ENCODE measurements around the gene TRAPPC8.

Gene TRAPPC8

DNA sequence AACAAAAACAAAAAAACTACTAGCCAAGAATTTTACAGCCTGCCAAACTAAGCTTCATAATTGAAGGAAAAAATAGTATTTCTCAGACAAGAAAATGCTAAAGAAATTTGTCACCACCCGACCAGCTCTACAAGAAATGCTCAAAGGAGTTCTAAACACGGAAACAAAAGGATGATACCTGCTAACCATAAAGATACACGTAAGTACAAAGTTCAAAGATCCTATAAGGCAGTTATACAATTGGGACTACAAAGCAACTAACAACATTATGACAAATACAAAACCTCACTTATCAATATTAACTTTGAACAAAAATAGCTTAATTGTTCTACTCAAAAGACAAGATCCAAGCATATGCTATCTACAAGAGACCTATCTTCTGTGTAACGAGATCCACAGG is 64.6 kb downstream of the TRAPPC8 start:
- no peaks in the 10 kb centered on the region for H4K20me1 ChIP-seq (ENCODE audit: insufficient read depth, low read length, poor library complexity, severe bottlenecking)
- TF ChIP-seq EZH2phosphoT487 (IDR thresholded peaks at IDR 0.05; ENCODE audit: borderline replicate concordance): no peak
- TF ChIP-seq, protein P1, sequence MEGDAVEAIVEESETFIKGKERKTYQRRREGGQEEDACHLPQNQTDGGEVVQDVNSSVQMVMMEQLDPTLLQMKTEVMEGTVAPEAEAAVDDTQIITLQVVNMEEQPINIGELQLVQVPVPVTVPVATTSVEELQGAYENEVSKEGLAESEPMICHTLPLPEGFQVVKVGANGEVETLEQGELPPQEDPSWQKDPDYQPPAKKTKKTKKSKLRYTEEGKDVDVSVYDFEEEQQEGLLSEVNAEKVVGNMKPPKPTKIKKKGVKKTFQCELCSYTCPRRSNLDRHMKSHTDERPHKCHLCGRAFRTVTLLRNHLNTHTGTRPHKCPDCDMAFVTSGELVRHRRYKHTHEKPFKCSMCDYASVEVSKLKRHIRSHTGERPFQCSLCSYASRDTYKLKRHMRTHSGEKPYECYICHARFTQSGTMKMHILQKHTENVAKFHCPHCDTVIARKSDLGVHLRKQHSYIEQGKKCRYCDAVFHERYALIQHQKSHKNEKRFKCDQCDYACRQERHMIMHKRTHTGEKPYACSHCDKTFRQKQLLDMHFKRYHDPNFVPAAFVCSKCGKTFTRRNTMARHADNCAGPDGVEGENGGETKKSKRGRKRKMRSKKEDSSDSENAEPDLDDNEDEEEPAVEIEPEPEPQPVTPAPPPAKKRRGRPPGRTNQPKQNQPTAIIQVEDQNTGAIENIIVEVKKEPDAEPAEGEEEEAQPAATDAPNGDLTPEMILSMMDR (conservative IDR thresholded peaks at IDR 0.05; ENCODE audit: low read length): no peak
- H2AFZ ChIP-seq (ENCODE audit: low read length): no peak overlapping the region
- H3K27me3 ChIP-seq (ENCODE audit: insufficient read depth, low read length, poor library complexity, severe bottlenecking): no peaks in the 10 kb centered on the region
- H3F3A ChIP-seq (ENCODE audit: low read depth): no peaks in the 10 kb centered on the region
- peaks cover 14% of the 10 kb centered on the region; the same call in 1 of the 2 replicates for H3K79me2 ChIP-seq (ENCODE audit: insufficient read depth, low read length)
- H3K4me2 ChIP-seq (ENCODE audit: low read depth, low read length, poor library complexity, severe bottlenecking): no peak overlapping the region
- no peak overlapping the region for H3K4me3 ChIP-seq (ENCODE audit: low read length, poor library complexity, severe bottlenecking)
- no peak overlapping the region for H3K9ac ChIP-seq (ENCODE audit: low read depth, low read length, poor library complexity, severe bottlenecking)
- H3K4me1 ChIP-seq (ENCODE audit: insufficient read depth, low read length, poor library complexity, severe bottlenecking): no peaks in the 10 kb centered on the region
- H3K36me3 ChIP-seq (ENCODE audit: insufficient read depth, low read length): peaks cover 62% of the 10 kb centered on the region; the same call in 1 of the 2 replicates
- H3K9me2 ChIP-seq (replicated peaks; ENCODE audit: low read depth, low read length): no peaks in the 10 kb centered on the region
- no peaks in the 10 kb centered on the region for H3K9me3 ChIP-seq (ENCODE audit: insufficient read depth, low read depth, low read length)

DNA sequence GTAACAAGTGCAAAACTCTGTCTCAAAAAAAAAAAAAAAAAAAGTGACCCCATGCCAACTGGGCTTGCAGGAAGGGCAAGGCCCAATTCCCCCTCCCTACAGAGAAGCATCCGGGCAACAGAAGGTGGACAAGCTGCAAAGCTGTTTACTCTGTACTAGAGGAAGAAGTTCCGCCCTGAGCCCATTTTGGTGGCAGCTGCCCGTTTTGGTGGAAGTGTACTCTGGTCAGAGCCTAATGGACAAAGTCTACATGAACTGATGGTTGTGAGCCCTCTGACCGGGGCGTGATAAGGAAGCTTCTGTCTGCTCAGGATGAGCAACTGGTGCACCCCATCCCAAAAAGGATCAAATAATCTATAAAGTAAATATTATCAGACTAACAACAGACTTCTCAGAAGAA is 65.0 kb downstream of the TRAPPC8 start:
- H4K20me1 ChIP-seq (ENCODE audit: insufficient read depth, low read length, poor library complexity, severe bottlenecking): no peaks in the 10 kb centered on the region
- H3K4me1 ChIP-seq (ENCODE audit: insufficient read depth, low read length, poor library complexity, severe bottlenecking): no peaks in the 10 kb centered on the region
- no peaks in the 10 kb centered on the region for H3K27me3 ChIP-seq (ENCODE audit: insufficient read depth, low read length, poor library complexity, severe bottlenecking)
- H3K9me2 ChIP-seq (replicated peaks; ENCODE audit: low read depth, low read length): no peaks in the 10 kb centered on the region
- no peaks in the 10 kb centered on the region for H3F3A ChIP-seq (ENCODE audit: low read depth)
- peaks cover 14% of the 10 kb centered on the region; the same call in 1 of the 2 replicates for H3K79me2 ChIP-seq (ENCODE audit: insufficient read depth, low read length)
- no peak overlapping the region for H3K4me2 ChIP-seq (ENCODE audit: low read depth, low read length, poor library complexity, severe bottlenecking)
- no peak overlapping the region for H3K9ac ChIP-seq (ENCODE audit: low read depth, low read length, poor library complexity, severe bottlenecking)
- H3K4me3 ChIP-seq (ENCODE audit: low read length, poor library complexity, severe bottlenecking): no peak overlapping the region
- TF ChIP-seq EZH2phosphoT487 (IDR thresholded peaks at IDR 0.05; ENCODE audit: borderline replicate concordance): no peak
- TF ChIP-seq, protein P1 (conservative IDR thresholded peaks at IDR 0.05; ENCODE audit: low read length): no peak
- H3K9me3 ChIP-seq (ENCODE audit: insufficient read depth, low read depth, low read length): no peaks in the 10 kb centered on the region
- H2AFZ ChIP-seq (ENCODE audit: low read length): no peak overlapping the region
- peaks cover 63% of the 10 kb centered on the region; the same call in 1 of the 2 replicates for H3K36me3 ChIP-seq (ENCODE audit: insufficient read depth, low read length)

DNA sequence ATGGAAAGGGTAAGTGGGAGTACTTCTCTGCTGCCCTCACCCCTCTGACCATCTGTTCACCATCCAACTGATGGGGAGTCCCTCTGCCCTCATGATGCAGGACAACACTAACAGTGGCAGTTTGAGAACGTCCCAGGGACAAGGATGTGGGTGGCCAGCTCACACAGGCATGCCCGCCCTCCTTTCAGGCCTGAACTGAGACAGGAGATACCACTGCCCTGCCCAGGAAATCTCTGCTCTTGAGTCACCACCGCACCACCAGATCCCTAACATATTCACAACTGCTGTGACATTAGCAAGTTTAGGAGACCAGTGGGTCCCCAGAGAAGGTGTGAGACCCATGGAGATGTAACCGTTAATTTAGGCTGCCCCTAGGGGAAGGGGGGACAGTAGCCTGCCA is 66.2 kb downstream of the TRAPPC8 start:
- no peaks in the 10 kb centered on the region for H4K20me1 ChIP-seq (ENCODE audit: insufficient read depth, low read length, poor library complexity, severe bottlenecking)
- no peak for TF ChIP-seq EZH2phosphoT487 (IDR thresholded peaks at IDR 0.05; ENCODE audit: borderline replicate concordance)
- TF ChIP-seq, protein P1 (conservative IDR thresholded peaks at IDR 0.05; ENCODE audit: low read length): no peak
- H3K9ac ChIP-seq (ENCODE audit: low read depth, low read length, poor library complexity, severe bottlenecking): no peak overlapping the region
- peaks cover 61% of the 10 kb centered on the region; the same call in 1 of the 2 replicates for H3K36me3 ChIP-seq (ENCODE audit: insufficient read depth, low read length)
- H3K9me2 ChIP-seq (replicated peaks; ENCODE audit: low read depth, low read length): no peaks in the 10 kb centered on the region
- H2AFZ ChIP-seq (ENCODE audit: low read length): no peak overlapping the region
- no peaks in the 10 kb centered on the region for H3F3A ChIP-seq (ENCODE audit: low read depth)
- H3K4me3 ChIP-seq (ENCODE audit: low read length, poor library complexity, severe bottlenecking): no peak overlapping the region
- H3K27me3 ChIP-seq (ENCODE audit: insufficient read depth, low read length, poor library complexity, severe bottlenecking): no peaks in the 10 kb centered on the region
- no peaks in the 10 kb centered on the region for H3K9me3 ChIP-seq (ENCODE audit: insufficient read depth, low read depth, low read length)
- H3K4me1 ChIP-seq (ENCODE audit: insufficient read depth, low read length, poor library complexity, severe bottlenecking): no peaks in the 10 kb centered on the region
- H3K4me2 ChIP-seq (ENCODE audit: low read depth, low read length, poor library complexity, severe bottlenecking): no peak overlapping the region
- peaks cover 14% of the 10 kb centered on the region; the same call in 1 of the 2 replicates for H3K79me2 ChIP-seq (ENCODE audit: insufficient read depth, low read length)
